H1 (cell line): ENCODE data around the gene SUSD1. TPM values are rescaled to one million over a fixed set of nuclear protein-coding genes. Genes with fewer than 3 reads are reported as not detected.

Experiments
- CTCF ChIA-PET: fragments of 300-600 bp; sonication (Branson Sonifier 250); formaldehyde crosslinking; loops from one replicate; lab custom pipeline; 2021; ENCODE audit not compliant: partially characterized antibody; lab: Charles Lee
- POLR2A ChIA-PET: fragments of 300-600 bp; sonication (Branson Sonifier 250); formaldehyde crosslinking; loops from one replicate; lab custom pipeline; 2021; ENCODE audit warnings: inconsistent platforms; ENCODE audit not compliant: partially characterized antibody; lab: Charles Lee
- DNase-seq, 2 experiments: peaks; one replicate each; pipeline versions ENCODE4 v3.0.0 to v3.0.0-alpha.2; 2010 to 2022; ENCODE audit warnings: low spot score in 2 of 2, low read depth in 1 of 2, mixed read lengths in 1 of 2
- FAIRE-seq: peaks from 2 replicates; lab custom pipeline; 2011; peaks lifted over from hg19 to GRCh38; lab: Jason Lieb, UNC
- H2AFZ ChIP-seq: 2 replicates; pipeline ENCODE4 v1.8.1; 2012; ENCODE audit warnings: low read length, inconsistent platforms
- H2AK5ac ChIP-seq: 2 replicates; pipeline ENCODE4 v1.6.1; 2013; ENCODE audit warnings: low read depth, low read length
- H2BK120ac ChIP-seq: replicated peaks from 2 replicates; pipeline ENCODE3; 2013; ENCODE audit warnings: low read depth, low read length, inconsistent platforms
- H2BK12ac ChIP-seq: 2 replicates; pipeline ENCODE4 v1.6.1; 2013; ENCODE audit warnings: low read depth, low read length
- H2BK15ac ChIP-seq: 2 replicates; pipeline ENCODE4 v1.6.1; 2013; ENCODE audit warnings: low read length
- H2BK20ac ChIP-seq: 2 replicates; pipeline ENCODE4 v1.6.1; 2013; ENCODE audit warnings: low read length
- H2BK5ac ChIP-seq: 2 replicates; pipeline ENCODE4 v1.6.1; 2013; ENCODE audit warnings: low read depth, low read length
- H3K14ac ChIP-seq: 2 replicates; pipeline ENCODE4 v1.6.1; 2013; ENCODE audit warnings: inconsistent platforms; ENCODE audit not compliant: insufficient read length
- H3K18ac ChIP-seq: 2 replicates; pipeline ENCODE4 v1.6.1; 2013; ENCODE audit warnings: low read length; ENCODE audit errors: extremely low read depth
- H3K23ac ChIP-seq: 2 replicates; pipeline ENCODE4 v1.6.1; 2013; ENCODE audit warnings: inconsistent platforms; ENCODE audit not compliant: insufficient read length
- H3K23me2 ChIP-seq: 2 replicates; pipeline ENCODE4 v1.6.1; 2013; ENCODE audit warnings: low read depth, low read length
- H3K27ac ChIP-seq: 2 replicates; pipeline ENCODE4 v1.6.1; 2011; ENCODE audit warnings: low read depth, low read length, inconsistent platforms
- H3K27me3 ChIP-seq, 4 experiments: replicated peaks in 1 of 4; 1 replicate in 1 of 4; 2 replicates in 3 of 4; pipeline versions ENCODE4 v1.6.1 to v1.8.1; 2011 to 2013; ENCODE audit warnings: low read length in 3 of 4, mild to moderate bottlenecking in 3 of 4, inconsistent platforms in 2 of 4, mixed read lengths in 2 of 4, moderate library complexity in 1 of 4; ENCODE audit not compliant: control insufficient read depth in 3 of 4, insufficient read depth in 3 of 4; ENCODE audit errors: extremely low read depth in 1 of 4
- H3K36me3 ChIP-seq, 4 experiments: 2 replicates each; pipeline versions ENCODE4 v1.6.1 to v1.8.1; 2011 to 2013; ENCODE audit warnings: mild to moderate bottlenecking in 4 of 4, low read length in 3 of 4, moderate library complexity in 2 of 4, control low read depth in 1 of 4, inconsistent platforms in 1 of 4; ENCODE audit not compliant: insufficient read depth in 4 of 4, control insufficient read depth in 2 of 4
- H3K4ac ChIP-seq: replicated peaks from 2 replicates; pipeline ENCODE3; 2013; ENCODE audit warnings: low read length, low read depth, mixed read lengths, inconsistent platforms; ENCODE audit not compliant: insufficient read length
- H3K4me1 ChIP-seq, 4 experiments: replicated peaks in 1 of 4; 1 replicate in 1 of 4; 2 replicates in 3 of 4; pipeline versions ENCODE4 v1.6.1 to v1.8.1; 2011 to 2013; ENCODE audit warnings: low read length in 3 of 4, inconsistent platforms in 2 of 4, mixed read lengths in 1 of 4; ENCODE audit not compliant: insufficient read depth in 4 of 4, control insufficient read depth in 3 of 4
- H3K4me2 ChIP-seq, 2 experiments: 2 replicates each; pipeline versions ENCODE4 v1.6.1 to v1.8.1; 2011 to 2013; ENCODE audit warnings: low read depth in 2 of 2, low read length in 2 of 2, control low read depth in 1 of 2, inconsistent platforms in 1 of 2, mild to moderate bottlenecking in 1 of 2; ENCODE audit not compliant: insufficient read depth in 1 of 2
- H3K4me3 ChIP-seq, 4 experiments: fragments of 200-600, 300-600 bp in 1 of 4; sonication (generic), shearing (Covaris generic), sonication (Bioruptor Twin) in 1 of 4; 2 replicates each; pipeline versions ENCODE4 v1.5.1 to v1.8.1; 2011 to 2016; ENCODE audit warnings: low read length in 4 of 4, low read depth in 3 of 4, control low read depth in 2 of 4, inconsistent platforms in 2 of 4, mild to moderate bottlenecking in 2 of 4, mixed read lengths in 1 of 4, moderate library complexity in 1 of 4; ENCODE audit not compliant: insufficient read depth in 2 of 4; ENCODE audit errors: extremely low read depth in 1 of 4
- H3K56ac ChIP-seq: replicated peaks from 2 replicates; pipeline ENCODE3; 2013; ENCODE audit warnings: low read depth, mild to moderate bottlenecking, mixed read lengths, low read length, inconsistent platforms; ENCODE audit not compliant: insufficient read length
- H3K79me1 ChIP-seq: 2 replicates; pipeline ENCODE4 v1.6.1; 2013; ENCODE audit warnings: low read depth, low read length, control low read depth
- H3K79me2 ChIP-seq, 2 experiments: 2 replicates each; pipeline versions ENCODE4 v1.6.1 to v1.8.1; 2012 to 2013; ENCODE audit warnings: low read length in 2 of 2, mild to moderate bottlenecking in 2 of 2, inconsistent platforms in 1 of 2; ENCODE audit not compliant: insufficient read depth in 2 of 2, control insufficient read depth in 1 of 2
- H3K9ac ChIP-seq, 4 experiments: replicated peaks in 1 of 4; 1 replicate in 1 of 4; 2 replicates in 3 of 4; pipeline versions ENCODE4 v1.6.1 to v1.8.1; 2011 to 2013; ENCODE audit warnings: low read depth in 3 of 4, low read length in 3 of 4, control low read depth in 2 of 4, mild to moderate bottlenecking in 2 of 4, moderate library complexity in 2 of 4, inconsistent platforms in 1 of 4; ENCODE audit errors: extremely low read depth in 1 of 4
- H3K9me3 ChIP-seq, 2 experiments: 2 replicates each; pipeline versions ENCODE4 v1.6.1 to v1.8.1; 2012 to 2013; ENCODE audit warnings: mild to moderate bottlenecking in 2 of 2, moderate library complexity in 2 of 2, control low read depth in 1 of 2, inconsistent platforms in 1 of 2, low read depth in 1 of 2, low read length in 1 of 2, mixed read lengths in 1 of 2; ENCODE audit not compliant: insufficient read depth in 2 of 2
- H4K20me1 ChIP-seq, 2 experiments: replicated peaks in 1 of 2; 2 replicates each; pipeline versions ENCODE3 to v1.8.1; 2011 to 2013; ENCODE audit warnings: inconsistent platforms in 2 of 2, low read length in 2 of 2, mild to moderate bottlenecking in 1 of 2; ENCODE audit not compliant: insufficient read depth in 2 of 2, control insufficient read depth in 1 of 2
- H4K5ac ChIP-seq: 2 replicates; pipeline ENCODE4 v1.6.1; 2013; ENCODE audit warnings: low read length, low read depth, mixed read lengths, inconsistent platforms; ENCODE audit not compliant: insufficient read length
- H4K8ac ChIP-seq: 2 replicates; pipeline ENCODE4 v1.8.0; 2013; ENCODE audit warnings: mild to moderate bottlenecking, moderate library complexity, low read length, inconsistent platforms; ENCODE audit not compliant: insufficient read depth; ENCODE audit errors: extremely low read depth
- H4K91ac ChIP-seq: replicated peaks from 2 replicates; pipeline ENCODE3; 2013; ENCODE audit warnings: low read length, mixed read lengths, inconsistent platforms; ENCODE audit not compliant: insufficient read length
- ATF3 ChIP-seq: IDR thresholded peaks from 2 replicates; pipeline ENCODE4 v1.6.1; 2011; ENCODE audit warnings: low read depth, mild to moderate bottlenecking, low read length; ENCODE audit not compliant: insufficient read depth
- CHD1 ChIP-seq: IDR thresholded peaks from 2 replicates; pipeline ENCODE4 v1.6.1; 2012; ENCODE audit warnings: low read depth, low read length, improper control_type of control experiment
- CHD2 ChIP-seq: IDR thresholded peaks from 2 replicates; pipeline ENCODE4 v1.6.1; 2012; ENCODE audit warnings: low read length, improper control_type of control experiment
- FOSL1 ChIP-seq: IDR thresholded peaks from 2 replicates; pipeline ENCODE4 v1.6.1; 2011; ENCODE audit warnings: mild to moderate bottlenecking, low read depth, low read length, moderate library complexity; ENCODE audit not compliant: insufficient read depth
- NRF1 ChIP-seq: IDR thresholded peaks from 2 replicates; pipeline ENCODE4 v1.6.1; 2011; ENCODE audit warnings: mild to moderate bottlenecking, low read depth, low read length, improper control_type of control experiment
- RNF2 ChIP-seq: fragments of 200-900, 300-1000 bp; sonication (generic); IDR thresholded peaks from 2 replicates; pipeline ENCODE4 v1.7.1; 2016; ENCODE audit warnings: borderline replicate concordance, low read depth, mild to moderate bottlenecking, antibody characterized with exemption, low read length; ENCODE audit not compliant: poor library complexity, severe bottlenecking; ENCODE audit errors: missing control alignments
- YY1 ChIP-seq: IDR thresholded peaks from 2 replicates; pipeline ENCODE4 v1.6.1; 2011; ENCODE audit warnings: low read depth, mild to moderate bottlenecking, low read length
- ZNF274 ChIP-seq: IDR thresholded peaks from 2 replicates; pipeline ENCODE4 v1.7.0; 2012; ENCODE audit warnings: low read length, borderline replicate concordance; ENCODE audit errors: extremely low read depth
- WGBS, 2 experiments: shearing (Covaris generic) in 1 of 2; methylation state at CpG; one replicate each; pipeline versions ENCODE4 v1.1.6 to v1.1.7; 2013 to 2015; ENCODE audit warnings: low lambda C conversion rate in 2 of 2, mixed read lengths in 2 of 2, inconsistent platforms in 1 of 2, low coverage in 1 of 2, missing lambda C conversion rate in 1 of 2; ENCODE audit not compliant: insufficient replicate concordance in 2 of 2, insufficient coverage in 1 of 2, insufficient read length in 1 of 2; ENCODE audit errors: extremely low coverage in 1 of 2, missing lambda C conversion rate in 1 of 2; 5-methylcytosine and 5-hydroxymethylcytosine counted together
- polyA plus RNA-seq, 7 experiments: library from polyadenylated mRNA; depleted of rRNA in 3 of 7; stranded (reverse) in 5 of 7; unstranded in 2 of 7; fragments of >200 nt in 5 of 7; fragments of 200-250 nt in 2 of 7; gene quantifications; 1 replicate in 5 of 7; 2 replicates in 1 of 7; 4 replicates in 1 of 7; pipeline versions ENCODE4 v1.2.1 to v1.2.3, GENCODE V29; 2011 to 2013; ENCODE audit warnings: missing spikeins in 2 of 7, mixed read lengths in 2 of 7
- total RNA-seq: library from RNA; stranded (reverse); fragmentation: NEBNext Ultra II Directional; extraction: Animal tissue kit (Norgen Biotek cat#: 25700); gene quantifications from 2 replicates; pipeline ENCODE4 v1.2.1, GENCODE V29; 2021

Gene SUSD1
- total and polyA plus RNA-seq, 2 of the 8 experiments (the other 6 are each of a cell fraction or from before 2014, with no cell fraction given): 2.8 to 7.2 TPM

- no peaks in the 10 kb centered on the region for H3K9me3 ChIP-seq
- H3K56ac ChIP-seq: no peak overlapping the region
- H2BK120ac ChIP-seq: no peak overlapping the region
- no peak overlapping the region for H3K27ac ChIP-seq
- no peak overlapping the region for H2BK20ac ChIP-seq
- no peak overlapping the region for H2BK12ac ChIP-seq
- H2AK5ac ChIP-seq: no peak overlapping the region
- no peaks in the 10 kb centered on the region for H3K79me1 ChIP-seq
- no peak overlapping the region for H3K23ac ChIP-seq
- FAIRE-seq: no peak
- 91% methylated on average over 4 of the region's 4 CpGs; no CpG with 5 or more reads in 1 of the 2 experiments for WGBS, 2 experiments
- no peaks in the 10 kb centered on the region for H3K27me3 ChIP-seq
- no peaks in the 10 kb centered on the region for H3K36me3 ChIP-seq
- no peak overlapping the region for H2BK15ac ChIP-seq
- CTCF ChIA-PET: no interaction called here
- no peak overlapping the region for H3K14ac ChIP-seq
- POLR2A ChIA-PET: no interaction called here
- no peaks in the 10 kb centered on the region for H3K79me2 ChIP-seq
- no peak overlapping the region for H4K5ac ChIP-seq
- H3K23me2 ChIP-seq: no peaks in the 10 kb centered on the region
- H3K4me3 ChIP-seq: no peak overlapping the region
- H4K20me1 ChIP-seq: no peaks in the 10 kb centered on the region
- no peak overlapping the region for H3K4me2 ChIP-seq
- DNase-seq: no peak
- H2BK5ac ChIP-seq: no peak overlapping the region
- H4K8ac ChIP-seq: no peak overlapping the region
- H2AFZ ChIP-seq: no peak overlapping the region
- no peak overlapping the region for H3K18ac ChIP-seq
- H4K91ac ChIP-seq: no peak overlapping the region
- no peak overlapping the region for H3K4ac ChIP-seq
- no peaks in the 10 kb centered on the region for H3K4me1 ChIP-seq
- H3K9ac ChIP-seq: no peak overlapping the region
- TF ChIP-seq RNF2 (no peak), ATF3 (no peak), FOSL1 (no peak), ZNF274 (no peak), CHD2 (no peak), CHD1 (no peak), YY1 (no peak), NRF1 (no peak)
These were observed 120.2 kb downstream of the SUSD1 start for GRCh38 chr9:112054916-112055315.
